Pancreas (tissue), 10 donors: ENCODE data around the gene CYB561D1. TPM values are rescaled to one million over a fixed set of nuclear protein-coding genes. Genes with fewer than 3 reads are reported as not detected.

Experiments used
- ATAC-seq, 4 donors: fragments of 200-7000 bp; cut with Tn5 transposase; one replicate each; pipeline versions ENCODE4 v1.8.0 to v1.9.1; 2020; ENCODE audit warnings: mild to moderate bottlenecking in 4 of 4, moderate library complexity in 4 of 4
- DNase-seq, 6 donors: peaks; one replicate each; pipeline ENCODE4 v3.0.0-alpha.2; 2020
- FAIRE-seq: peaks from 2 replicates; lab custom pipeline; 2012; peaks lifted over from hg19 to GRCh38; lab: Jason Lieb, UNC
- H3K27ac ChIP-seq, 4 donors: fragments of 200-600 bp; sonication (generic); 1 replicate in 3 of 4; 2 replicates in 1 of 4; pipeline versions ENCODE4 v1.5.0 to v1.8.0; 2020
- H3K27me3 ChIP-seq, 4 donors: fragments of 200-600 bp; one replicate each; pipeline ENCODE4 v1.8.0; 2021
- H3K36me3 ChIP-seq, 3 donors: fragments of 200-600 bp; sonication (generic) in 1 of 3; one replicate each; pipeline versions ENCODE4 v1.5.0 to v1.8.0; 2020 to 2021
- H3K4me1 ChIP-seq, 3 donors: fragments of 200-600 bp; one replicate each; pipeline ENCODE4 v1.8.0; 2021
- H3K4me3 ChIP-seq, 4 donors: fragments of 200-600 bp; sonication (generic) in 2 of 4; one replicate each; pipeline versions ENCODE4 v1.5.0 to v1.8.0; 2020 to 2021
- H3K9me3 ChIP-seq, 4 donors: fragments of 200-600 bp; one replicate each; pipeline ENCODE4 v1.8.0; 2021
- WGBS, 2 donors: extraction: QIAGEN DNeasy Blood & Tissue Kit; methylation state at CpG; one replicate each; pipeline ENCODE4 v1.1.7; 2013; 5-methylcytosine and 5-hydroxymethylcytosine counted together
- intact Hi-C, 3 donors: fragments of 100-400 bp; cut with DNase I; formaldehyde crosslinking; loops; one replicate each; pipeline versions ENCODE4 v1.11.1 to v1.14.2; 2022
- polyA plus RNA-seq, 2 donors: library from polyadenylated mRNA; stranded (reverse); fragments of 200-250 nt; gene quantifications; one replicate each; pipeline ENCODE4 v1.2.3, GENCODE V29; 2013
- total RNA-seq, 6 donors: library from RNA; stranded (reverse); fragmentation: NEBNext Ultra II Directional in 4 of 6; extraction: Animal tissue kit (Norgen Biotek cat#: 25700) in 4 of 6; gene quantifications; one replicate each; pipeline versions ENCODE4 v1.2.1 to v1.2.4, GENCODE V29; 2021 to 2023
- TF ChIP-seq, protein P1 (sequence below), 4 donors: fragments of 200-600 bp; sonication (generic) in 3 of 4; IDR thresholded peaks; one replicate each; pipeline versions ENCODE4 v1.5.0 to v1.8.0; 2021; ENCODE audit warnings: antibody characterized with exemption in 4 of 4
- donor health status: healthy with polysubstance abuse.
- donor health status: DM: no; HTN: no; CAD: no; lungs with moderate emphysema.
- donor health status: DM: no; HTN: no; CAD: no.
- donor health status: control.
- donor health status: control.
- donor health status: Bipolar disorder and iron deficiency.
- donor health status: DM: yes; HTN: yes; CAD: no.
- donor health status: DM: no; HTN: no; CAD: no.
- donor health status: DM: no; HTN: no; CAD: no.
- donor health status: DM: yes; HTN: yes; CAD: no.

CYB561D1 gene
- total and polyA plus RNA-seq, 8 donors = 5.1 to 11.6 (median 8.9) TPM

GRCh38 chr1:109523706-109524105, 29.8 kb downstream of the CYB561D1 start:
- Histone ChIP-seq H3K27ac (no peak overlapping the region), H3K36me3 (no peaks in the 10 kb centered on the region), H3K27me3 (no peaks in the 10 kb centered on the region), H3K9me3 (no peaks in the 10 kb centered on the region), H3K4me3 (no peak overlapping the region), H3K4me1 (no peaks in the 10 kb centered on the region)
- intact Hi-C loops = loop anchor here in 1 of 3 donors (10.0 kb wide), 1 partner anchor 249 kb away; no protein-coding TSS in a partner anchor
- DNase-seq (no peak), FAIRE-seq (no peak), ATAC-seq (no peak)
- TF ChIP-seq, protein P1, sequence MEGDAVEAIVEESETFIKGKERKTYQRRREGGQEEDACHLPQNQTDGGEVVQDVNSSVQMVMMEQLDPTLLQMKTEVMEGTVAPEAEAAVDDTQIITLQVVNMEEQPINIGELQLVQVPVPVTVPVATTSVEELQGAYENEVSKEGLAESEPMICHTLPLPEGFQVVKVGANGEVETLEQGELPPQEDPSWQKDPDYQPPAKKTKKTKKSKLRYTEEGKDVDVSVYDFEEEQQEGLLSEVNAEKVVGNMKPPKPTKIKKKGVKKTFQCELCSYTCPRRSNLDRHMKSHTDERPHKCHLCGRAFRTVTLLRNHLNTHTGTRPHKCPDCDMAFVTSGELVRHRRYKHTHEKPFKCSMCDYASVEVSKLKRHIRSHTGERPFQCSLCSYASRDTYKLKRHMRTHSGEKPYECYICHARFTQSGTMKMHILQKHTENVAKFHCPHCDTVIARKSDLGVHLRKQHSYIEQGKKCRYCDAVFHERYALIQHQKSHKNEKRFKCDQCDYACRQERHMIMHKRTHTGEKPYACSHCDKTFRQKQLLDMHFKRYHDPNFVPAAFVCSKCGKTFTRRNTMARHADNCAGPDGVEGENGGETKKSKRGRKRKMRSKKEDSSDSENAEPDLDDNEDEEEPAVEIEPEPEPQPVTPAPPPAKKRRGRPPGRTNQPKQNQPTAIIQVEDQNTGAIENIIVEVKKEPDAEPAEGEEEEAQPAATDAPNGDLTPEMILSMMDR (IDR thresholded peaks at IDR 0.05) = no peak
- WGBS, 2 donors = 69 to 88% methylated on average over 2 of the region's 2 CpGs

- Histone ChIP-seq H3K9me3 (no peaks in the 10 kb centered on the region), H3K4me3 (no peak overlapping the region), H3K36me3 (no peaks in the 10 kb centered on the region), H3K27me3 (no peaks in the 10 kb centered on the region), H3K27ac (no peak overlapping the region), H3K4me1 (peaks cover 0 to 4% (median 0%) of the 10 kb centered on the region in 3 donors)
- no peak for DNase-seq
- TF ChIP-seq, protein P1 (IDR thresholded peaks at IDR 0.05) = no peak
- no peak for FAIRE-seq
- intact Hi-C loops = loop anchor here in 1 of 3 donors (10.0 kb wide), 1 partner anchor 252 kb away; no protein-coding TSS in a partner anchor
- ATAC-seq = no peak
- WGBS, 2 donors = 55 to 71% methylated on average over 14 of the region's 14 CpGs
Observed at GRCh38 chr1:109527098-109527811, 33.4 kb downstream of the CYB561D1 start.

DNA sequence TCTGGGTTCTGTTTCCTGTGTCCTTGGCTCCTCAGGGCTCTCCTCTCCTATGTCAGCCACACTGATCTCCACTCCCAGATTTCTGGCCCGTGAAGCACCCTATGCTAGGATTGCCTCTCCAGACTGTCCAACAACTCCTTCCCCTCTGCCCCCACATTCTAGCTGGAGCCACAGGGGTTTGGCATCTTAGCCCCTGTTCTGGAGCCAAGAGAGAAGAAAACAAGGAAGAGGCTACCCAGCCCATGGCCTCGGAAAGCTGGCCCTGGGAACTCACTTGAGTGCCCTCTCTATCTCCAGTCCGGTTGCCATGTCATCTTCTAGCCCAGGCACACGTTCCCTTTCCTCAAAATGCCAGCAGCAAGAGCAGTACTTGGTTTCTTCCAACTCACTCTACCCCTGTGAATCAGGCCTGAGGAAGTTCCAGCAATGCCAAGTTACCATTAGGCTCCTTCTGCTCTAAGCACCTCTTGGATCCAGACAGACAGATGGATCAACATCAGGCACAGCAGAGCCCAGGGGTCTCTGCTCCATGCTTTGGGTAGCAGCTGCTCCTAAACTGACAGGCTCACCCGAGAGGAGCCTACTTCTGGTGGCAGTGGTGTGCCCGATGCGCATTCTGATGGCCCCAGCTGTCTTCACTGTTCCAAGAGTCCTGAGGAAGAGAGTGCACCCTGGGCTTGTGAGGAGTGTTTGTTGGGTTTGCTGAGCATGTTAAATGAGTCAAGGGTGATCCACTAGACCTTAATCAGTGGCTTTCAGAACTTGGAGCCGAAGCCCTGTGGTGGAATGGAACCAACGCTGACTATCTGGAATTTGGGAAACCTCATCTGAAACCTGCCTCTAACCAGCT, 34.2 kb downstream of the CYB561D1 start:
- intact Hi-C loops = loop anchor here in 1 of 3 donors (10.0 kb wide), 1 partner anchor 253 kb away; no protein-coding TSS in a partner anchor
- H3K36me3 ChIP-seq = no peaks in the 10 kb centered on the region
- H3K9me3 ChIP-seq = no peaks in the 10 kb centered on the region
- no peak for FAIRE-seq
- no peaks in the 10 kb centered on the region for H3K27me3 ChIP-seq
- no peak overlapping the region for H3K4me3 ChIP-seq
- ATAC-seq = no peak
- 66 to 79% methylated on average over 9 of the region's 9 CpGs for WGBS, 2 donors
- no peak overlapping the region for H3K27ac ChIP-seq
- DNase-seq = no peak
- peaks cover 0 to 9% (median 0%) of the 10 kb centered on the region in 3 donors for H3K4me1 ChIP-seq
- TF ChIP-seq, protein P1 (IDR thresholded peaks at IDR 0.05) = no peak

DNA sequence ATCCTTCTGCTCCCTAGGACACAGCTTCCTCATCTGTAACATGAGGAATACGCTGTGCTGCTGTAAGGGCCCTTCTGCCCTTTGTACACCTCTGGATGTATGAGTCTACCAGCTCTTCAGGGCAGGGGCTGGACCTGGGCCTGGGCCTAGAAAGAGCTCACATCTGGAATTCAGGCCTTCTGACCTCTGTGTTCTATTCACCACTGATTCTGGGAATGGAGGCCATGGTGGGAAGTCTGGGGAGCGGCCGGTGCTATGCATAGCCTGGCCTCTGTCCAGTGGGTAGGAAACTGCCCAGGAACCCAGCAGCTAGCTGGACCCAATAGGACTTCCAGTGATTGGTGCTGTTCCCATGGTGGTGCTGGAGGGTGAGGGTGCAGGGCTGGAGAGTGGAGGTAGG, 34.8 kb downstream of the CYB561D1 start:
- intact Hi-C loops = loop anchor here in 1 of 3 donors (10.0 kb wide), 1 partner anchor 254 kb away; no protein-coding TSS in a partner anchor
- TF ChIP-seq, protein P1 (IDR thresholded peaks at IDR 0.05) = no peak
- no peak overlapping the region for H3K27ac ChIP-seq
- 81 to 90% methylated on average over 3 of the region's 3 CpGs for WGBS, 2 donors
- no peak for DNase-seq
- no peak for ATAC-seq
- no peaks in the 10 kb centered on the region for H3K27me3 ChIP-seq
- no peak for FAIRE-seq
- H3K4me1 ChIP-seq = peaks cover 0 to 9% (median 0%) of the 10 kb centered on the region in 3 donors
- no peaks in the 10 kb centered on the region for H3K36me3 ChIP-seq
- H3K4me3 ChIP-seq = no peak overlapping the region
- H3K9me3 ChIP-seq = no peaks in the 10 kb centered on the region
